ENCODE measurements around the gene PADI4.

DNA sequence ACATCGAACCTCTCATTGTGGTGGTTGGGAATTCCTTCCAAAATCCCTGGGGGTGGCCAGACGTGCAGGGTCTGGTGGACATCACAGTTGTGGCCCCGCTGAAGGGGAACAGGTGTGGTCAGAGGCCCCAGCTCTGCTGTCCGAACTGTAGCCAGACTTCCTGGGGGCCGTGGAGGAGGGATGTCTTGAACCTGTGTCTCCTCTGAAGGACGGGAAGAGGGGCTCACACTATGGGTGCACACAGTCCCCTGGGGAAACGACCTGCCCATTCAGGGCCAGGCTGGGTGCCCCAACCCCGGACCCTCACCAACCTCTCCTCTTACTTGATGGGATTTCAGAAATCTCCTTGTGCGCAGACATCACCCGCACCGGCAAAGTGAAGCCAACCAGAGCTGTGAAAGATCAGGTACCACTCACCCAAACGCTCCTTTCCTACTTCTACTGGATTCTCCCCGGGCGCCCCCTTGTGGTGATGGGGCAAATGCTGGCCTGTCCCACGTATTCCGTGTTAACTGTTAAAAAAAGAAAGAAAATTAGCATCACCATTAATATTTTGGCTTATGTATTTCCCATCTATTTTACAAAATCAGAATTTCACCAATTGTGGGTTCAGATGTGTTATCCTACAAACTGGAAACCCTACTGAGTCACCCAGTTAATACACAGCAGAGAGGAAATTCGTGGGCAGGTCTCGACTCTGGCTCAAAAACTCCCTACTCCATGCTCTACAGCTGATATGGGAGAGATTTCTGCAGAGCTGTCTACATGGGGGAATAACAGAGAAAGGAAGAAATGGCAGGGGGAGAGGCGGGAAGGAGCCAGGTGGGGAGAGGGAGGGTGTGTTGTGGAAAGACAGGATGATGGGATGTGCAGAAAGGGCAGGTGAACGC, 28.1 kb downstream of the PADI4 start:
- TF ChIP-seq POLR2A (IDR thresholded peaks at IDR 0.05) (no peak), POLR2AphosphoS5 (IDR thresholded peaks at IDR 0.05; ENCODE audit: insufficient read depth in 1 of 2, low read depth in 1 of 2) (no peak)
- TF ChIP-seq, protein P1, sequence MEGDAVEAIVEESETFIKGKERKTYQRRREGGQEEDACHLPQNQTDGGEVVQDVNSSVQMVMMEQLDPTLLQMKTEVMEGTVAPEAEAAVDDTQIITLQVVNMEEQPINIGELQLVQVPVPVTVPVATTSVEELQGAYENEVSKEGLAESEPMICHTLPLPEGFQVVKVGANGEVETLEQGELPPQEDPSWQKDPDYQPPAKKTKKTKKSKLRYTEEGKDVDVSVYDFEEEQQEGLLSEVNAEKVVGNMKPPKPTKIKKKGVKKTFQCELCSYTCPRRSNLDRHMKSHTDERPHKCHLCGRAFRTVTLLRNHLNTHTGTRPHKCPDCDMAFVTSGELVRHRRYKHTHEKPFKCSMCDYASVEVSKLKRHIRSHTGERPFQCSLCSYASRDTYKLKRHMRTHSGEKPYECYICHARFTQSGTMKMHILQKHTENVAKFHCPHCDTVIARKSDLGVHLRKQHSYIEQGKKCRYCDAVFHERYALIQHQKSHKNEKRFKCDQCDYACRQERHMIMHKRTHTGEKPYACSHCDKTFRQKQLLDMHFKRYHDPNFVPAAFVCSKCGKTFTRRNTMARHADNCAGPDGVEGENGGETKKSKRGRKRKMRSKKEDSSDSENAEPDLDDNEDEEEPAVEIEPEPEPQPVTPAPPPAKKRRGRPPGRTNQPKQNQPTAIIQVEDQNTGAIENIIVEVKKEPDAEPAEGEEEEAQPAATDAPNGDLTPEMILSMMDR (IDR thresholded peaks at IDR 0.05) = peak in 2 of 3 experiments; percentile 7 to 39
